Measurements from ENCODE around the gene PROSER3. TPM values are rescaled to one million over a fixed set of nuclear protein-coding genes. Genes with fewer than 3 reads are reported as not detected.

PROSER3 gene
- total and polyA plus RNA-seq, 7 donors, result 4.2 to 16.2 (median 8.7) TPM

DNA sequence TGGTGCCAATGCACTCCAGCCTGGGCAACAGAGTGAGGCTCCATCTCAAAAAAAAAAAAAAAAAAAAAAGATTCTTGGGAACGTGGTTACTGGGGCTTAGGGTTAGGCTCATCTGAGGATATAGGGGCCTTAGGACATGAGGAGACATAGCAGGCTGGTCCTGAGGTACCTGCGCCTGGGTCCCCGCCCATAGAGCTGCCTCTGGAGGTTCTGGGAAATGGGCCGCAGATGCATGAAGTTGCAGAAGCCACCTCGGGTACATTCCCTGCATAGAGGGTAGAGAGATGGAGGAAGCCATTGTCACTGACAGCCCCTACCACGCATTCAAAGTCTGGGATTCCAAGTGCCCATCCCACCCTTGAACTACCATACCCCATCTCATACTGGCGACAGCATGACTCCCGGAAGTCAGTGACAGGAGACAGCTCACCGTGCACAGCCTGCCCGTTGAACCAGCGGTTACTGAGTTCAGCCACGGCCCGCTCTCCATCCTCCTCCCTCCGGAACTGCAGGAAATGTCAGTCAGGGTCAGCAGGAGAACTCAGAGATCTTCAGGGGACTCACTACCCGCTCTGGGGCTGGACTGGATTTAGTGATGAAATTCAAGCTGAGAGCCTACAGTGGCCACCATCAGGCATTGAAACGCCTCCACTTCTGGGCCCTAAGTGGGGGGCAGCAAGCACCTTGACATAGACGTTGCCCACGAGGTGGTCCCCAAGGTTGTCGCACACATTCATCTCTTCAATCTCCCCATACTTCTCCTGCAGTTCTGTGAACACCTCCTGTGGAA lies 14.1 kb upstream of the PROSER3 start:
- intact Hi-C loops (cut with DNase I), result no loop called here
- H3K9me3 ChIP-seq, result no peaks in the 10 kb centered on the region

DNA sequence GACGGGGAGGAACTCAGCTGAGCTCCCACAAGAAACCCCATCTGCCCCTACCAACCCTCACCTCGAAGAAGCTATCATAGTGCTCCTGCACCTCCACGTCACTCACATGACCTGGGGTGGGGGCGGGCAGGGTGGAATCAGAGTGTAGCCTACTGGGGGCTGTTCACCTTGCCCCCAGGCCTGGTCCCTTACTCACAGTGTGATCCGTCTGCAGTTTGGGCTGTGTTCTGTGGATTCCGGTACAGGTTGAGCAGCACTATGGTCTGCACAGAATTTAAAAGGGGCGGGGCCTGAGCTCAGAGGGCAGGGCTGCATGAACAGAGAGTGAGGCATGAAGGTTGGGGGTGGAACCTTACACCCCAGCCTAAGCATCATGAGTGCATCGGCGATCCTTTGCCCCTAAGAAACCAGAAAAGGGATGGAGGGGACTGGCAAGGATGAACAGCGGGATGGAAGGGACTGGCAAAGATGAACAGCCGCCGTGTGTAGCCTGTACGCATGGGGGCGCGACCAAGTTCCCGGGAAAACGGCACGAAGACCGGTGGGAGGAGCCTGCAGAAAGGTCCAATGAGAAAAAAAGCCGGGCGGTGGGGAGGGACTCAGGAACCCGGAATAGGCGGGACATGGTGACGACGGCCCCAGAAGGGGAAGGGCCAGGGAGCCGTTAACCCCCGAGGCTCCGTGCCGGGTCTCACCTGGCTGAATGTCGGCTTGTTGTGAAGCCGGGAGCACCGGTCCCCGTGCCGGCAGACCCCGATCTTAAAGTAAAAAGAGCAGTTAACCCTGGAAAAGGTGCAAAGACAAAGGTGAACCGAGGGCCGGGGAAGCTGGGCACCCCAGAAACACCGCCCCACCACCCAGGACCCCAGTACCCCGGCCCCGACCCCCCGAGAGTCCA lies 13.3 kb upstream of the PROSER3 start:
- TF ChIP-seq, protein P1, sequence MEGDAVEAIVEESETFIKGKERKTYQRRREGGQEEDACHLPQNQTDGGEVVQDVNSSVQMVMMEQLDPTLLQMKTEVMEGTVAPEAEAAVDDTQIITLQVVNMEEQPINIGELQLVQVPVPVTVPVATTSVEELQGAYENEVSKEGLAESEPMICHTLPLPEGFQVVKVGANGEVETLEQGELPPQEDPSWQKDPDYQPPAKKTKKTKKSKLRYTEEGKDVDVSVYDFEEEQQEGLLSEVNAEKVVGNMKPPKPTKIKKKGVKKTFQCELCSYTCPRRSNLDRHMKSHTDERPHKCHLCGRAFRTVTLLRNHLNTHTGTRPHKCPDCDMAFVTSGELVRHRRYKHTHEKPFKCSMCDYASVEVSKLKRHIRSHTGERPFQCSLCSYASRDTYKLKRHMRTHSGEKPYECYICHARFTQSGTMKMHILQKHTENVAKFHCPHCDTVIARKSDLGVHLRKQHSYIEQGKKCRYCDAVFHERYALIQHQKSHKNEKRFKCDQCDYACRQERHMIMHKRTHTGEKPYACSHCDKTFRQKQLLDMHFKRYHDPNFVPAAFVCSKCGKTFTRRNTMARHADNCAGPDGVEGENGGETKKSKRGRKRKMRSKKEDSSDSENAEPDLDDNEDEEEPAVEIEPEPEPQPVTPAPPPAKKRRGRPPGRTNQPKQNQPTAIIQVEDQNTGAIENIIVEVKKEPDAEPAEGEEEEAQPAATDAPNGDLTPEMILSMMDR (IDR thresholded peaks at IDR 0.05), result peak; percentile 30
- intact Hi-C loops (cut with DNase I), result loop anchor here in 1 of 2 donors (5.0 kb wide), 1 partner anchor 188 kb away; no protein-coding TSS in a partner anchor
- H3K27ac ChIP-seq, result peak overlapping the region; percentile 100
- 7% methylated on average over 41 of the region's 41 CpGs for WGBS, 3 donors
- ATAC-seq (peak; percentile 73 to 80 (median 76)), DNase-seq (peak; percentile 95 to 97)
- peaks cover 48% of the 10 kb centered on the region for H3K4me1 ChIP-seq
- H3K4me3 ChIP-seq, result peak overlapping the region; percentile 89
- H3K9me3 ChIP-seq, result no peaks in the 10 kb centered on the region
- H3K27me3 ChIP-seq (ENCODE audit: insufficient read depth in 3 of 3, low read length in 2 of 3), result no peaks in the 10 kb centered on the region
- peaks cover 0 to 30% of the 10 kb centered on the region in 2 donors for H3K36me3 ChIP-seq (ENCODE audit: insufficient read depth in 1 of 2, low read depth in 1 of 2)

More for the DNA sequence above, 14.1 kb upstream of the PROSER3 start:
- DNase-seq (no peak), ATAC-seq (no peak)
- Histone ChIP-seq H3K36me3 (ENCODE audit: insufficient read depth in 1 of 2, low read depth in 1 of 2) (peaks cover 0 to 35% of the 10 kb centered on the region in 2 donors), H3K27me3 (ENCODE audit: insufficient read depth in 3 of 3, low read length in 2 of 3) (no peaks in the 10 kb centered on the region), H3K4me3 (peak overlapping the region; percentile 89), H3K4me1 (peaks cover 42% of the 10 kb centered on the region), H3K27ac (peak overlapping the region; percentile 100)
- WGBS, 3 donors, result 84 to 87% (median 86%) methylated on average over 19 of the region's 19 CpGs
- TF ChIP-seq, protein P1 (IDR thresholded peaks at IDR 0.05), result no peak

DNA sequence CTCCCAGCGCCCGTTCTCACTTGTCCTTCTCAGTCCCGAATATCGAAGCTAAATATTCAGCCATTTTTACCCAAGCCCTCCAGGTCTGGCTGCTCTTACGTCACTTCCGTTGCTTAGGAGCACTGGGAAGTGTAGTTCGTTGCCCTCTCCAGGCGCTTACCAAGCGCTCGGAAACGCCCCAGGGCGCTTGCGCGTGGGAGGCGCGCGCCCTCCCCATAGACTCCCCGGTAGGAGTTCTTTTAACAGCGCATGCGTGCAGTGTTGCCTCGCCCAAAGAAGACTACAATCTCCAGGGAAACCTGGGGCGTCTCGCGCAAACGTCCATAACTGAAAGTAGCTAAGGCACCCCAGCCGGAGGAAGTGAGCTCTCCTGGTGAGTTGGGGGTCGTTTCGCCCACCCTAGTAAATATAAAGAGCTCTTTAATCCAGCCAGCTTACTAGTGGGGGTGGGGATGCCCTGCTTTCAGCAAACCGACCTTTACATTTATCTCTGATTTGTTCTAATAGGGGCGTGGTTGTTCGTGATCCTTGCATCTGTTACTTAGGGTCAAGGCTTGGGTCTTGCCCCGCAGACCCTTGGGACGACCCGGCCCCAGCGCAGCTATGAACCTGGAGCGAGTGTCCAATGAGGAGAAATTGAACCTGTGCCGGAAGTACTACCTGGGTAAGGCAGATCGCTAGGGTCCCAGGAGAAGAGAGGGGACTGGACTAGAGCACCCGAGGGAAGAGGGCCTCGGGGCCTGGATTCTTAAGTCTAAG lies 12.5 kb upstream of the PROSER3 start, which contains the start of the genes PSENEN and U2AF1L4:
Gene PSENEN (plus strand): TSS at position 324 of the 759 bp plus-strand sequence. CDS start 280 bp downstream, at position 604.
Gene U2AF1L4 (minus strand): TSS at position 91 of the 759 bp plus-strand sequence. CDS start 27 bp downstream, at position 64.
- Histone ChIP-seq H3K36me3 (ENCODE audit: insufficient read depth in 1 of 2, low read depth in 1 of 2) (peaks cover 0 to 30% of the 10 kb centered on the region in 2 donors), H3K27me3 (ENCODE audit: insufficient read depth in 3 of 3, low read length in 2 of 3) (no peaks in the 10 kb centered on the region), H3K27ac (peak within 1 kb of the TSS; percentile 100), H3K4me1 (peaks cover 42% of the 10 kb centered on the region), H3K4me3 (peak within 1 kb of the TSS; percentile 89), H3K9me3 (no peaks in the 10 kb centered on the region)
- TF ChIP-seq, protein P1 (IDR thresholded peaks at IDR 0.05), result no peak
- DNase-seq, result peak; percentile 97 to 98
- intact Hi-C loops (cut with DNase I), result loop anchor here in 1 of 2 donors (5.0 kb wide), 1 partner anchor 187 kb away; no protein-coding TSS in a partner anchor
- peak; percentile 77 to 84 (median 82) for ATAC-seq
- 0 to 1% (median 1%) methylated on average over 38 to 40 of the region's 40 CpGs for WGBS, 3 donors

DNA sequence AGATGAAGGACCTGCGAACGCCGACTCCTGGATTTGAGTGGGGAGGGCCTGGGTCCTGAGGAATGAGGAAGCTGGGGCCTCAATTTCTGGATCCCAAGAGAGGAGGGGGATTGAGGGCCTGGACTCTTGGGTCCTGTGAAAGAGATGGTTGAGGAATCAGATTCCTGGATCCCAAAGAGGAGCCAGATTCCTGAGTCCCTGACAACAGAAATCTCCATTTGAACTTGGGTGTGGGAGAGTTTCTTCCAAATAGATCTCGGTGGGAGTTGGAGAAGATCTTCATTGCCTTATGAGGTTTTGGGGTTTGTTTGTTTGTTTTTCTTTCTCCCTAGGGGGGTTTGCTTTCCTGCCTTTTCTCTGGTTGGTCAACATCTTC lies 11.9 kb upstream of the PROSER3 start:
- H3K9me3 ChIP-seq, result no peaks in the 10 kb centered on the region
- WGBS, 3 donors, result 1 to 14% (median 14%) methylated on average over 4 of the region's 4 CpGs
- no peak for ATAC-seq
- H3K4me3 ChIP-seq, result peak overlapping the region; percentile 89
- intact Hi-C loops (cut with DNase I), result loop anchor here in 1 of 2 donors (5.0 kb wide), 1 partner anchor 186 kb away; no protein-coding TSS in a partner anchor
- no peak for DNase-seq
- H3K36me3 ChIP-seq (ENCODE audit: insufficient read depth in 1 of 2, low read depth in 1 of 2), result peaks cover 0 to 30% of the 10 kb centered on the region in 2 donors
- H3K27me3 ChIP-seq (ENCODE audit: insufficient read depth in 3 of 3, low read length in 2 of 3), result no peaks in the 10 kb centered on the region
- H3K27ac ChIP-seq, result peak overlapping the region; percentile 100
- peaks cover 42% of the 10 kb centered on the region for H3K4me1 ChIP-seq
- TF ChIP-seq, protein P1 (IDR thresholded peaks at IDR 0.05), result no peak

Data from psoas muscle (tissue), 8 donors.